ENCODE data around the gene CHEK1. TPM values are rescaled to one million over a fixed set of nuclear protein-coding genes. Genes with fewer than 3 reads are reported as not detected.

Gene CHEK1
- total RNA-seq, 1 experiment from 2014 or later, result 111 TPM

DNA sequence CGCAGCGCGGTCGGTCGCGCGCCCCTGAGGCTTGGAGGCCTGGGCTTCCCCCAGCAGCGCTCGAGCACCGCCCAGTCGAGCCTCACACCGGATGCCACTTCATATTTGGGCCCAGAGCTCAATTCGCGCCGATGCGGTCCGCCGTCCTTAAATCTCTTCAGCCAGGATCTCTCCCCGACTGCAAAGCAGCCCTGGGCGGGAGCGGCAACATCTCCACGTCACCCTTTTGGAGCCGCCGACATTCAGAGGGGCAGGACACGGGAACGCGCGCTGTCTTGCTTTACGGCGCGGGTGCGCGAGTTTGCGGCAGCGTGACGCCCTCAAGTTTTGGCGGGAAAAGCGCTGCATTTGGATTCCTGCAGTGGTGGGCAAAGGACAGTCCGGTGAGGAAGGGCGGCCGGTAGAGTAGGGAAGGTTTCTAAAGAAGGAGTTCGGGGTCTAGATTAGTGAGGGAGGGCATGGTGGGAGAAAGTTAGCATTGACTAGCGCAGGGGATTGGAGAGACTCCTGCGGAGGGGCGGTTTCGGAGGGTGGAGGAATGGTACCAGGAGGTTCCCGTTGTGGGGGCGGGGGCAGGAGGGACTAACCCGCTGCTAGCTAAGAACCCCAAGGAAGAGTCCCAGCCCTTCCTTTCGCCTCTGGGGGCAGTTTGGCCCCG lies 796 bp downstream of the CHEK1 start (continued):
- TF ChIP-seq, protein P1, sequence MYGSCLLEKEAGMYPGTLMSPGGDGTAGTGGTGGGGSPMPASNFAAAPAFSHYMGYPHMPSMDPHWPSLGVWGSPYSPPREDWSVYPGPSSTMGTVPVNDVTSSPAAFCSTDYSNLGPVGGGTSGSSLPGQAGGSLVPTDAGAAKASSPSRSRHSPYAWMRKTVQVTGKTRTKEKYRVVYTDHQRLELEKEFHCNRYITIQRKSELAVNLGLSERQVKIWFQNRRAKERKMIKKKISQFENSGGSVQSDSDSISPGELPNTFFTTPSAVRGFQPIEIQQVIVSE (CRISPR knock-in tag; IDR thresholded peaks at IDR 0.05; ENCODE audit: borderline replicate concordance), result no peak

DNA sequence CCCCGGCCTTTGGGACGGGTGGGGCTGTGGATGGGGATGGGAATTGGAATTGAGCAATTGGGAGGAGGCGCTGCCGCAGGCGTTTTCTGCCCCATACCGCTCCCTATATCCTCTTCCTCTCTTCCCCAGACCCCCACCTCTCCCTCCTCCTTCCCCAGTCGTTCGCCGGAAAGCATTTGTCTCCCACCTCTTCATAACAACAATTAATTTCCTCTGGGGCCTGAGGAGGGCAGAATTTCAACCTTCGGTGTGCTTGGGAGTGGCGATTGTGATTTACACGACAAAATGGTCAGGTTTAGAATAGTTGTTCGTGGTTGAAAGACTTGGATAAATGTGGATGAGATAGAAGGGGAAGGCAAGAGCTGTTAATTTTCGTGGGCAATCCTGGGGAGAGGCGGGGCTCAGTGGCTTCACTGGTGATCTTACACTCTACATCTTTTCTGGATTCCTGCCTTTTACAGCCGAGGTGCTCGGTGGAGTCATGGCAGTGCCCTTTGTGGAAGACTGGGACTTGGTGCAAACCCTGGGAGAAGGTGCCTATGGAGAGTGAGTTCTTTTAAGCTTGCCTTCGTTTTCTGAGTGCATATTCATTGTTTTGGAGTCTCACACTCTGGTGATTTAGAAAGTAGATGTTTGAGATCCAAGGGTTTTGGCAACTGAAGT lies 1.5 kb downstream of the CHEK1 start:
- Mint-ChIP-seq H3K27me3 (ENCODE audit: low read depth) (no peaks in the 10 kb centered on the region), H3K9me3 (no peaks in the 10 kb centered on the region), H3K4me3 (peak overlapping the region; percentile 88), H3K27ac (peak overlapping the region; percentile 97), H3K4me1 (peaks cover 13% of the 10 kb centered on the region), H3K36me3 (peaks cover 31% of the 10 kb centered on the region)
- ChIA-PET POLR2A (interaction anchor here (0.5 to 2.1 kb wide), 2 partner anchors 34 to 57 kb away, joined by 3 to 9 read pairs; partner anchors contain the start of genes EI24 and STT3A), CTCF (interaction anchor here (0.6 to 1.6 kb wide), 8 partner anchors 9 to 277 kb away, joined by 3 to 4 read pairs (median 3); partner anchors contain the start of gene PUS3)
- ATAC-seq, result peak; percentile 5
- peak; percentile 85 for DNase-seq (ENCODE audit: low spot score)
- TF ChIP-seq TEAD4 (CRISPR knock-in tag; IDR thresholded peaks at IDR 0.05) (no peak), ZNF671 (CRISPR knock-in tag; IDR thresholded peaks at IDR 0.05) (peak; percentile 14; the same call in 1 of the 2 replicates)
- TF ChIP-seq, protein P2, sequence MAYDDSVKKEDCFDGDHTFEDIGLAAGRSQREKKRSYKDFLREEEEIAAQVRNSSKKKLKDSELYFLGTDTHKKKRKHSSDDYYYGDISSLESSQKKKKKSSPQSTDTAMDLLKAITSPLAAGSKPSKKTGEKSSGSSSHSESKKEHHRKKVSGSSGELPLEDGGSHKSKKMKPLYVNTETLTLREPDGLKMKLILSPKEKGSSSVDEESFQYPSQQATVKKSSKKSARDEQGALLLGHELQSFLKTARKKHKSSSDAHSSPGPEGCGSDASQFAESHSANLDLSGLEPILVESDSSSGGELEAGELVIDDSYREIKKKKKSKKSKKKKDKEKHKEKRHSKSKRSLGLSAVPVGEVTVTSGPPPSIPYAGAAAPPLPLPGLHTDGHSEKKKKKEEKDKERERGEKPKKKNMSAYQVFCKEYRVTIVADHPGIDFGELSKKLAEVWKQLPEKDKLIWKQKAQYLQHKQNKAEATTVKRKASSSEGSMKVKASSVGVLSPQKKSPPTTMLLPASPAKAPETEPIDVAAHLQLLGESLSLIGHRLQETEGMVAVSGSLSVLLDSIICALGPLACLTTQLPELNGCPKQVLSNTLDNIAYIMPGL (CRISPR knock-in tag; IDR thresholded peaks at IDR 0.05), result 0 out of 2 replicates have a peak, but pooled peaks have one; percentile 6

DNA sequence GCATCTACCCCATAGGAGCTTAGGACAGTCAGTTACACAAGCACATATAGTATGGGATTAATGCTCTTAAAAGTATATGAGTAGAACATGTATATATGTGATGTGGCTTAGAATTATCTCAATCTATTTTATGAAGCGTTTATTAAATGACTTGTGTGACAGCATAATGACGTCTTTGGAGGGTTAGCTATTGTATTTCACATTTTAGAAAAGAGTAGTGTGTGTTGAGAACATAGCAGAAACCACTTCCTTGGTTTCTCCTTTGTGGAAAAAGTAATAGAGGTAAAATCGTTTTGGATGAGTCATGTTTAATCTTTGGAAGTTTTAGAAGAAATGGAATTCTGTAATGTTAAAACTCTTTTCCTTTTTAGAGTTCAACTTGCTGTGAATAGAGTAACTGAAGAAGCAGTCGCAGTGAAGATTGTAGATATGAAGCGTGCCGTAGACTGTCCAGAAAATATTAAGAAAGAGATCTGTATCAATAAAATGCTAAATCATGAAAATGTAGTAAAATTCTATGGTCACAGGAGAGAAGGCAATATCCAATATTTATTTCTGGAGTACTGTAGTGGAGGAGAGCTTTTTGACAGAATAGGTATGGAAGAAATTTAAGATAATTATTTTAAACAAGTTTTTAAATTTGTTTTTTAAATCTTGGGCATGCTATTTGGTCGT lies 2.4 kb downstream of the CHEK1 start:
- peaks cover 32% of the 10 kb centered on the region for H3K36me3 Mint-ChIP-seq
- TF ChIP-seq ZBTB21 (CRISPR knock-in tag; IDR thresholded peaks at IDR 0.05; ENCODE audit: borderline replicate concordance) (no peak), GABPB1 (CRISPR knock-in tag; IDR thresholded peaks at IDR 0.05) (no peak), NR3C1 (CRISPR knock-in tag; conservative IDR thresholded peaks at IDR 0.05; ENCODE audit: low read depth) (no peak), PRRX2 (CRISPR knock-in tag; IDR thresholded peaks at IDR 0.05) (no peak), MYBL2 (CRISPR knock-in tag; IDR thresholded peaks at IDR 0.05) (no peak), HMGA2 (CRISPR knock-in tag; IDR thresholded peaks at IDR 0.05) (no peak), ZNF263 (CRISPR knock-in tag; IDR thresholded peaks at IDR 0.05; ENCODE audit: low read depth) (no peak), NFATC4 (CRISPR knock-in tag; IDR thresholded peaks at IDR 0.05) (no peak), TEAD4 (CRISPR knock-in tag; IDR thresholded peaks at IDR 0.05) (no peak), NFE2L1 (CRISPR knock-in tag; IDR thresholded peaks at IDR 0.05) (no peak)
- TF ChIP-seq, protein P3, sequence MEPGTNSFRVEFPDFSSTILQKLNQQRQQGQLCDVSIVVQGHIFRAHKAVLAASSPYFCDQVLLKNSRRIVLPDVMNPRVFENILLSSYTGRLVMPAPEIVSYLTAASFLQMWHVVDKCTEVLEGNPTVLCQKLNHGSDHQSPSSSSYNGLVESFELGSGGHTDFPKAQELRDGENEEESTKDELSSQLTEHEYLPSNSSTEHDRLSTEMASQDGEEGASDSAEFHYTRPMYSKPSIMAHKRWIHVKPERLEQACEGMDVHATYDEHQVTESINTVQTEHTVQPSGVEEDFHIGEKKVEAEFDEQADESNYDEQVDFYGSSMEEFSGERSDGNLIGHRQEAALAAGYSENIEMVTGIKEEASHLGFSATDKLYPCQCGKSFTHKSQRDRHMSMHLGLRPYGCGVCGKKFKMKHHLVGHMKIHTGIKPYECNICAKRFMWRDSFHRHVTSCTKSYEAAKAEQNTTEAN (CRISPR knock-in tag; IDR thresholded peaks at IDR 0.05), result no peak
- TF ChIP-seq, protein P4, sequence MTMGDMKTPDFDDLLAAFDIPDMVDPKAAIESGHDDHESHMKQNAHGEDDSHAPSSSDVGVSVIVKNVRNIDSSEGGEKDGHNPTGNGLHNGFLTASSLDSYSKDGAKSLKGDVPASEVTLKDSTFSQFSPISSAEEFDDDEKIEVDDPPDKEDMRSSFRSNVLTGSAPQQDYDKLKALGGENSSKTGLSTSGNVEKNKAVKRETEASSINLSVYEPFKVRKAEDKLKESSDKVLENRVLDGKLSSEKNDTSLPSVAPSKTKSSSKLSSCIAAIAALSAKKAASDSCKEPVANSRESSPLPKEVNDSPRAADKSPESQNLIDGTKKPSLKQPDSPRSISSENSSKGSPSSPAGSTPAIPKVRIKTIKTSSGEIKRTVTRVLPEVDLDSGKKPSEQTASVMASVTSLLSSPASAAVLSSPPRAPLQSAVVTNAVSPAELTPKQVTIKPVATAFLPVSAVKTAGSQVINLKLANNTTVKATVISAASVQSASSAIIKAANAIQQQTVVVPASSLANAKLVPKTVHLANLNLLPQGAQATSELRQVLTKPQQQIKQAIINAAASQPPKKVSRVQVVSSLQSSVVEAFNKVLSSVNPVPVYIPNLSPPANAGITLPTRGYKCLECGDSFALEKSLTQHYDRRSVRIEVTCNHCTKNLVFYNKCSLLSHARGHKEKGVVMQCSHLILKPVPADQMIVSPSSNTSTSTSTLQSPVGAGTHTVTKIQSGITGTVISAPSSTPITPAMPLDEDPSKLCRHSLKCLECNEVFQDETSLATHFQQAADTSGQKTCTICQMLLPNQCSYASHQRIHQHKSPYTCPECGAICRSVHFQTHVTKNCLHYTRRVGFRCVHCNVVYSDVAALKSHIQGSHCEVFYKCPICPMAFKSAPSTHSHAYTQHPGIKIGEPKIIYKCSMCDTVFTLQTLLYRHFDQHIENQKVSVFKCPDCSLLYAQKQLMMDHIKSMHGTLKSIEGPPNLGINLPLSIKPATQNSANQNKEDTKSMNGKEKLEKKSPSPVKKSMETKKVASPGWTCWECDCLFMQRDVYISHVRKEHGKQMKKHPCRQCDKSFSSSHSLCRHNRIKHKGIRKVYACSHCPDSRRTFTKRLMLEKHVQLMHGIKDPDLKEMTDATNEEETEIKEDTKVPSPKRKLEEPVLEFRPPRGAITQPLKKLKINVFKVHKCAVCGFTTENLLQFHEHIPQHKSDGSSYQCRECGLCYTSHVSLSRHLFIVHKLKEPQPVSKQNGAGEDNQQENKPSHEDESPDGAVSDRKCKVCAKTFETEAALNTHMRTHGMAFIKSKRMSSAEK (CRISPR knock-in tag; IDR thresholded peaks at IDR 0.05; ENCODE audit: borderline replicate concordance), result no peak
- TF ChIP-seq, protein P5, sequence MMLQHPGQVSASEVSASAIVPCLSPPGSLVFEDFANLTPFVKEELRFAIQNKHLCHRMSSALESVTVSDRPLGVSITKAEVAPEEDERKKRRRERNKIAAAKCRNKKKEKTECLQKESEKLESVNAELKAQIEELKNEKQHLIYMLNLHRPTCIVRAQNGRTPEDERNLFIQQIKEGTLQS (CRISPR knock-in tag; conservative IDR thresholded peaks at IDR 0.05), result no peak
- TF ChIP-seq, protein P6, sequence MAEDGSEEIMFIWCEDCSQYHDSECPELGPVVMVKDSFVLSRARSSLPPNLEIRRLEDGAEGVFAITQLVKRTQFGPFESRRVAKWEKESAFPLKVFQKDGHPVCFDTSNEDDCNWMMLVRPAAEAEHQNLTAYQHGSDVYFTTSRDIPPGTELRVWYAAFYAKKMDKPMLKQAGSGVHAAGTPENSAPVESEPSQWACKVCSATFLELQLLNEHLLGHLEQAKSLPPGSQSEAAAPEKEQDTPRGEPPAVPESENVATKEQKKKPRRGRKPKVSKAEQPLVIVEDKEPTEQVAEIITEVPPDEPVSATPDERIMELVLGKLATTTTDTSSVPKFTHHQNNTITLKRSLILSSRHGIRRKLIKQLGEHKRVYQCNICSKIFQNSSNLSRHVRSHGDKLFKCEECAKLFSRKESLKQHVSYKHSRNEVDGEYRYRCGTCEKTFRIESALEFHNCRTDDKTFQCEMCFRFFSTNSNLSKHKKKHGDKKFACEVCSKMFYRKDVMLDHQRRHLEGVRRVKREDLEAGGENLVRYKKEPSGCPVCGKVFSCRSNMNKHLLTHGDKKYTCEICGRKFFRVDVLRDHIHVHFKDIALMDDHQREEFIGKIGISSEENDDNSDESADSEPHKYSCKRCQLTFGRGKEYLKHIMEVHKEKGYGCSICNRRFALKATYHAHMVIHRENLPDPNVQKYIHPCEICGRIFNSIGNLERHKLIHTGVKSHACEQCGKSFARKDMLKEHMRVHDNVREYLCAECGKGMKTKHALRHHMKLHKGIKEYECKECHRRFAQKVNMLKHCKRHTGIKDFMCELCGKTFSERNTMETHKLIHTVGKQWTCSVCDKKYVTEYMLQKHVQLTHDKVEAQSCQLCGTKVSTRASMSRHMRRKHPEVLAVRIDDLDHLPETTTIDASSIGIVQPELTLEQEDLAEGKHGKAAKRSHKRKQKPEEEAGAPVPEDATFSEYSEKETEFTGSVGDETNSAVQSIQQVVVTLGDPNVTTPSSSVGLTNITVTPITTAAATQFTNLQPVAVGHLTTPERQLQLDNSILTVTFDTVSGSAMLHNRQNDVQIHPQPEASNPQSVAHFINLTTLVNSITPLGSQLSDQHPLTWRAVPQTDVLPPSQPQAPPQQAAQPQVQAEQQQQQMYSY (CRISPR knock-in tag; IDR thresholded peaks at IDR 0.05), result no peak
- peak overlapping the region; percentile 88 for H3K4me3 Mint-ChIP-seq
- peaks cover 13% of the 10 kb centered on the region for H3K4me1 Mint-ChIP-seq
- CTCF ChIA-PET, result interaction anchor here (0.6 to 1.0 kb wide), 2 partner anchors 14 to 198 kb away, joined by 3 read pairs; no protein-coding TSS in a partner anchor
- DNase-seq (ENCODE audit: low spot score), result no peak
- ATAC-seq, result no peak
- H3K27me3 Mint-ChIP-seq (ENCODE audit: low read depth), result no peaks in the 10 kb centered on the region
- H3K27ac Mint-ChIP-seq, result peak overlapping the region; percentile 97
- no peaks in the 10 kb centered on the region for H3K9me3 Mint-ChIP-seq
- POLR2A ChIA-PET, result no interaction called here

Data from WTC11 (cell line).